Stimulated activated effector memory CD8-positive, alpha-beta T cell treated with anti-CD3 and anti-CD28 coated beads, Interleukin-12 subunit alpha, Interleukin-12 subunit beta, amount 100 ng/mL, for 72 hours (primary cell): ENCODE results near the gene TECR.

Source experiments
- ATAC-seq: fragments of 150-1000 bp; cut with Tn5 transposase; 2 replicates; pipeline ENCODE4 v1.10.0; 2021
- DNase-seq, 2 donors: peaks; one replicate each; pipeline ENCODE4 v3.0.0; 2021 to 2022; ENCODE audit warnings: low spot score in 2 of 2
- H3K27ac Mint-ChIP-seq: one replicate; pipeline ENCODE4 v1.8.0; 2022; ENCODE audit warnings: mild to moderate bottlenecking, mixed read lengths
- H3K36me3 Mint-ChIP-seq: one replicate; pipeline ENCODE4 v1.8.0; 2022; ENCODE audit warnings: mild to moderate bottlenecking, mixed read lengths
- H3K4me1 Mint-ChIP-seq: one replicate; pipeline ENCODE4 v1.8.0; 2022; ENCODE audit warnings: mixed read lengths
- H3K4me3 Mint-ChIP-seq: one replicate; pipeline ENCODE4 v1.8.0; 2022; ENCODE audit warnings: mild to moderate bottlenecking, mixed read lengths
- H3K9me3 Mint-ChIP-seq: one replicate; pipeline ENCODE4 v1.8.0; 2022; ENCODE audit warnings: mixed read lengths

The TECR gene, protein sequence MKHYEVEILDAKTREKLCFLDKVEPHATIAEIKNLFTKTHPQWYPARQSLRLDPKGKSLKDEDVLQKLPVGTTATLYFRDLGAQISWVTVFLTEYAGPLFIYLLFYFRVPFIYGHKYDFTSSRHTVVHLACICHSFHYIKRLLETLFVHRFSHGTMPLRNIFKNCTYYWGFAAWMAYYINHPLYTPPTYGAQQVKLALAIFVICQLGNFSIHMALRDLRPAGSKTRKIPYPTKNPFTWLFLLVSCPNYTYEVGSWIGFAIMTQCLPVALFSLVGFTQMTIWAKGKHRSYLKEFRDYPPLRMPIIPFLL

DNA sequence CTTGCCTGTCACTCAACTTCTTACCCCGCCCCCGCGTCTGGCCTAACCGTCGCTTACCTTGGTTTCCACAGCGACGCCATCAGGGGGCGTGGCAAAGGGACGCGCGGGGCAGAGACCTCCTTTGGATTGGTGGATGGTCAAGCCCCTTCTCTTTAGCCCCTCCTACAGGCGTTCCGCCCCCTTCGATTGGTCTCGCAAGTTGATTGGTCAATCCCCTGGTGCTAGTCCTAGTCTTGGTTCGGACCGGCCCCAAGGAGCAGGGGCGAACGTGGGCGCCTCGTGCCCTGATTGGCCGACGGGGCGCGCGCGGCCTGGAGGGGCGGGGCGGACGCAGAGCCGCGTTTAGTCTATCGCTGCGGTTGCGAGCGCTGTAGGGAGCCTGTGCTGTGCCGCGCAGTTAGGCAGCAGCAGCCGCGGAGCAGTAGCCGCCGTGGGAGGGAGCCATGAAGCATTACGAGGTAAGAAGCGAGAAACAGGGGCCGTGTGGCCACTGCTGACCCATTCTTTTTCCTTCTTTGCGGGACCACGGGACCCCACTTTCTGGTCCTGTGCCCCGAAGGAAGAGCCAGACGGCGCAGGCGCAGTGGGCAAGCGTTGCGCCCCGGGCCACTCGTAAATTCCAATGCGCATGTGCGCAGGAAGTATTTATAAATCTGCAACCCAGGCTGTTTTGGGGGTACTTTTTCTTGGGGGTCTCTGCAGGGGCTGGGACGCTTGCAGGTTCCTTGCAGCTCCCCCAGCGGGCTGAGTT is at the start of gene TECR:
TECR (plus strand) TSS at position 341 of the 751 bp plus-strand sequence; CDS start at position 444, 103 bp downstream.
- Mint-ChIP-seq H3K4me1 (peaks cover 7% of the 10 kb centered on the region), H3K36me3 (peaks cover 29% of the 10 kb centered on the region), H3K27ac (peak within 1 kb of the TSS; percentile 94), H3K4me3 (peak within 1 kb of the TSS; percentile 93), H3K9me3 (no peaks in the 10 kb centered on the region)
- ATAC-seq (peak; percentile 97), DNase-seq (peak; percentile 99 to 100)

DNA sequence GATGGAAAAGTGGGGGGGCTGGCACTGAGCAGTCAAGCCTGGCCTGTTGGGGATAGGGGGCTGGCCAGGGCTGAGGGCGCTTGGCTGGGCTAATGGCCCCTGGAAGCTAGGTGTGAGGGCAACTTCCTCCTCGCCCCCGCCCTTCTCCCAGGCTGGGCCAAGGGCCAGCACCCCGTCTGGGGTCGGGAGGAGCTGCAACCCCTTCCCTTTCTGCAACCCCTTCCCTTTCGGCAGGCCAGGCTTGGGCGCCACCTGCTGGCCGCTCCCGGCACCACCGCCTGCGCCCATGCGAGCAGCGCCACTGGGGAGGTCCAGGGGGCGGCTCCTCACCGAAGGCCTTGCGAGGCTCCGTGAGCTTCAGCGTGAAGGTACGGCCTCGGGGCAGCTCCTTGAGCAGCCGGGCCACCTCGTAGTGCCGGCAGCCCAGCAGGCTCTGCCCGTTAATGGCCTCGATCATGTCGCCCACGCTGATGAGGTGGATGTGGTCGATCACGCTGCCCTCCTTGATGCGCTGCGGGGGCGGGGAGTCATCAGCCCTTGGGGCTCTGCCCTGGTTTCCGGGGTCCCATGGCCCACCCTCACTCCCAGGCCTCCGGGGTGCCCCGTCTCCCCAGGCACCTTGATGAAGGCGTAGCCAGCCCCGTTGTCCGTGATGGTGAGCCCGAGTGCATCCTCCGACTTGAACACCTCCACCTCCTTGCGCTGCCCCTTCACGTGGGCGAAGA is 49.3 kb upstream of the TECR start:
- Mint-ChIP-seq H3K36me3 (peaks cover 6% of the 10 kb centered on the region), H3K27ac (peak overlapping the region; percentile 80), H3K4me1 (peaks cover 35% of the 10 kb centered on the region), H3K9me3 (no peaks in the 10 kb centered on the region), H3K4me3 (peak overlapping the region; percentile 64)
- DNase-seq (peak; percentile 93 to 94), ATAC-seq (peak; percentile 79)

DNA sequence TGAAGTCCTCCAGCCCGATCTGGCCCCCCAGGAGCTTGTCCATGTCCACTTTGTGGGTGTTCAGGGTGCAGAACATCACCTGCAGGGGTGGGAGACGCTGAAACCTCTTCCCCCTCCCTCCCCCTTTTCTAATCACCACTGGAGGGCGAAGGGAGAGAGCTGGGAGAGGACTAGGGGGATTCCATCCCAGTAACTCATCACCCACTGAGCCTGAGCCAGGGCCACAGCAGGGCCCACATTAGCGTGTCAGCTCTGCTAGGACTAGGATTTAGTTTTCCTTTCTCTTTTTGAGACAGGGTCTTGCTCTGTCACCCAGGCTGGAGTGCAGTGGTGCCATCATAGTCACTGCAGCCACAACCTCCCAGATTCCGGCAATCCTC is 48.7 kb upstream of the TECR start:
- ATAC-seq: peak; percentile 55
- H3K4me1 Mint-ChIP-seq: peaks cover 29% of the 10 kb centered on the region
- no peaks in the 10 kb centered on the region for H3K9me3 Mint-ChIP-seq
- H3K4me3 Mint-ChIP-seq: peak overlapping the region; percentile 64
- no peak for DNase-seq
- peaks cover 6% of the 10 kb centered on the region for H3K36me3 Mint-ChIP-seq
- peak overlapping the region; percentile 80 for H3K27ac Mint-ChIP-seq

DNA sequence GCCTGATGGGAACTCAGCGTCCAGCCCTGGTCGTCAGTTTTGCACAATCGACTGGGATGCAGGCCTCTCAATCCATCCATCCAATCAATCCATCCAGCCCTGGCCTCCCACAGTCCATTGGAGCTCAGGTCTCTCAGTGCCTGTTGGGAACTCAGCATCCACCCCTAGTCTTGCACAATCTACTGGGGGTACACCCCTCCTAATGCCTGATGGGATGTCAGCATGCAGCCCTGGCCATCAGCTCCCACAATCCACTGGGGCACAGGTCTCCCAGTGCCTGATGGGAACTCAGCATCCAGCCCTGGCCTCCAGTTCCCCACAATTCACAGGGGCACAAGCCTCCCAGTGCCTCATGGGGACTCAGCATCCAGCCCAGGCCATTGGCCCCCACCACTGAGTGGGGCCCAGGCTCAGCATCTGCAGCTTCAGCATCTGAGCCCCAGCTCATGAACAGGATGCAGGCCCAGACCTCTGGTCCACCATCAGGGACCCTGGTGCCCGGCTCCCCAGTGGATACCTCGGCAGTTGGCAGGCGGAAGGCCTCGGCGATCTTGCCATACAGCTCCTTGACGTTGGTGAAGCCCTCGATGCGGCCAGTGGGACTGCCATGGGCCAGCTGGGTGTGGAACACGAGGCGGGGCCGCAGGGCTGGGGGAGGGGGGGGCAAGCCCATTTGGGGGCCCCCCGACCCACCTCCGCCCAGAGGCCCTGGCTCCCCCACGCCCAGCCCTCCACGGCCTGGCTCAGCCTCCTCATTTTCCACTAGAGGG is 47.0 kb upstream of the TECR start:
- H3K36me3 Mint-ChIP-seq: peaks cover 14% of the 10 kb centered on the region
- no peak overlapping the region for H3K4me3 Mint-ChIP-seq
- no peak overlapping the region for H3K27ac Mint-ChIP-seq
- DNase-seq (no peak), ATAC-seq (no peak)
- H3K9me3 Mint-ChIP-seq: no peaks in the 10 kb centered on the region
- H3K4me1 Mint-ChIP-seq: peaks cover 21% of the 10 kb centered on the region

DNA sequence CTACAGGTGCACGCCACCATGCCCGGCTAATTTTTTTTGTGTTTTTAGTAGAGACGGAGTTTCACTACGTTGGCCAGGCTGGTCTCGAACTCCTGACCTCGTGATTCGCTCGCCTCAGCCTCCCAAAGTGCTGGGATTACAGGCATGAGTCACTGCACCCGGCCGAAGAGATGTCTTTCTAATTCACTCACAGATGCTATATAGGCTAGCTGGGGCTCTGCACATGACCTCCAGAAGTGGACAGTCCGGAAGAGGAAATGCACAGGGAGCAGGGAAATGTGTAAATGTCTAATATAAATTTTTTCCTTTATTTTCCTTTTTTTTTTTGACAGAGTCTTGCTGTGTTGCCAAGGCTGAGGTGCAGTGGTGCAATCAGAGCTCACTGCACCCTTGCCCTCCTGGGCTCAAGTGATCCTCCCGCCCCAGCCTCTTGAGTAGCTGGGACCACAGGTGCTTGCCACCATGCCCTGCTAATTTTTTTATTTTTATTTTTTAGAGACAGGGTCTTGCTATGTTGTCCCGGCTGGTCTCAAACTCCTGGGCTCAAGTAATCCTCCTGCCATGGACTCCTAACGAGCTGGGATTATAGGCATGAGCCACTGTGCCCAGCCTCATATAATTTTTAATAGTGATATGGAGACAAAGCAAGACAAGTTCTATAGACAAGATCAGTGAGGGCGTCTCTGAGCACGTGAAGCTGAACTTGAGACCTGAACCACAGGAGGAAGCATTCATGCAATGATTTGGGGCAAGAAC is 41.8 kb upstream of the TECR start:
- Mint-ChIP-seq H3K36me3 (peaks cover 37% of the 10 kb centered on the region), H3K4me1 (peaks cover 7% of the 10 kb centered on the region), H3K9me3 (no peaks in the 10 kb centered on the region), H3K4me3 (no peak overlapping the region), H3K27ac (no peak overlapping the region)
- ATAC-seq: no peak
- no peak for DNase-seq

DNA sequence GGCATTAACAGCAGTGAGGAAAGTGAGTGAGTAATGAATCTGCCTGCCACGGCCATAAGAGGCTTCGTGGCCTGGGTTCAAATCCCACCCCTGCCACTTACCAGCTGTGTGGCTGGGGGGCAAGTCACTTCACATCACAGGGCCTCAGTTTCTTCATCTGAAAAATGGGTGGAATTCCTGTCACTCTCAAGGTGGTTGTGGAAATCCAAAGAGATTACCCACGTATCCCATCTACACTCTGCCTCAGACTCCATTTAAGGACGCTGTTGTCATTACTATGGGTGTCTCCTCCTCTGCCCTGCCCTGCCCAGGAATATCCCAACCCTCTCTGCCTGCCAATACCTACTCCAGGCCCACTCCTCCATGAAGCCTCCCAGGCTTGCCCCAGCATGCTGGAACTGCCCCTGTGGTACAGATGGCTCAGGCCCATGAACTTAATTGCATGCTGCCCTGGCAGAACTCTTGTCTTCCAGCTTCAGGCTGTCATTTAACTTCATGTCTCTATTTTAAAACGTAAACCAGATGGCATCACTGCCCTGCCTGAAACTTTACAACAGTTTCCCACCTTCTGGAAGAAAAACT is 36.5 kb upstream of the TECR start:
- ATAC-seq (no peak), DNase-seq (no peak)
- Mint-ChIP-seq H3K9me3 (no peaks in the 10 kb centered on the region), H3K36me3 (peaks cover 29% of the 10 kb centered on the region), H3K27ac (peak overlapping the region; percentile 51), H3K4me3 (no peak overlapping the region), H3K4me1 (peaks cover 18% of the 10 kb centered on the region)

DNA sequence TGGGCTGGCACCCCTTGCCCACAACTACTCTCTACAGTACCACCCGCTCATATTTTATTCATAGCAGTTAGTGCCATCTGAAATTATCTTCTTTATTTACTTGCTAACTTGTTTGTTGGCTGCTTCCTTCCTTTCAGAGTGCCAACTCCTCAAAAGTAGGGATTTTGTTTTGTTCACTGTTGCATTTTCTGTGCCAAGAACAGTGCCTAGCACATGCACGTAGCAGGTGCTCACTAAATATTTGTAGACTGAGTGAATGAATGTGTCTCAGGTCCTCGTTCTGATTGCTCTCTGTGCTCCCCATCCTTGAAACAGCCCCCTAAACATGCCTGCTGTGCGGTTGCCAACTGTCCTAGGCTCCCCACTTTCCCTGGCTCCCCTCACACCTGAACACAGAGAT is 35.0 kb upstream of the TECR start:
- ATAC-seq: no peak
- DNase-seq: no peak
- no peaks in the 10 kb centered on the region for H3K9me3 Mint-ChIP-seq
- H3K27ac Mint-ChIP-seq: peak overlapping the region; percentile 76
- H3K36me3 Mint-ChIP-seq: peaks cover 20% of the 10 kb centered on the region
- H3K4me3 Mint-ChIP-seq: peak overlapping the region; percentile 72
- H3K4me1 Mint-ChIP-seq: peaks cover 18% of the 10 kb centered on the region

DNA sequence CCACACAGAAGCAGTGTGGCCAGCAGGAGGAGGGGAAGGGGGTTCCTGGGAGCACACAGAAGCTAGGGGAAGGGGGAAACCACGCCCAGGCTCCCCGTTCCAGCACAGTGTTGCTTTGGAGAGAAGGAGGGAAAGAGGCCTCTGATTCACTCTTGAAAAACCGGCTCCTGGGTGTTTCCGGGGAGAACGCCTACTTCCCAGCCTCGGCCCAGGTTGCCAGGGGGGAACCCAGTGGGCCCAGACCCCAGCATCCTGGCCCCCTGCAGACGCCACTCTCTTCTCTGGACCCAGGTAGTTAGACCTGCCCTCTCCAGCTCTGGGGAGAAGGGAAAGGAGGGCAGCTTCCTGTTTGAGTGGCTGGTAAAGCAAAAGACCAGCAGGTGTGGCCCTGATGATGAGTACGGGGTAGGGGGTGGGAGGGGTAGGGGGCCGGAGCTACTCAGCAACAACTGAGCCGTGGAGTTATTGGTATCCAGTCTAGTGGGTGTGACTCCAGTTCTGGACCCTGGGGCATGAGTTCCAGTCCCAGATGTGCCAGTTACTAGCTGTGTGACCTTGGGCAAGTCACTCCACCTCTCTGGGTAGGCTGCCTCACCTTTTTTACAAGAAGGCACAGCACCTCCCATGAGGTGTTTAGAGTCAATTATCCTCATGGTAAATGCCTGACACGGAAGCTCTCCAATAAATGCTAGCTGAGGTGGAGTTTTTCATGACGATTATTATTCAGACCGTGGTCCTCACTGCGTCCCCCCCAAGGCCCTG is 34.3 kb upstream of the TECR start:
- Mint-ChIP-seq H3K4me1 (peaks cover 18% of the 10 kb centered on the region), H3K36me3 (peaks cover 13% of the 10 kb centered on the region), H3K4me3 (peak overlapping the region; percentile 72), H3K9me3 (no peaks in the 10 kb centered on the region), H3K27ac (peak overlapping the region; percentile 76)
- ATAC-seq: peak; percentile 14
- DNase-seq: no peak

DNA sequence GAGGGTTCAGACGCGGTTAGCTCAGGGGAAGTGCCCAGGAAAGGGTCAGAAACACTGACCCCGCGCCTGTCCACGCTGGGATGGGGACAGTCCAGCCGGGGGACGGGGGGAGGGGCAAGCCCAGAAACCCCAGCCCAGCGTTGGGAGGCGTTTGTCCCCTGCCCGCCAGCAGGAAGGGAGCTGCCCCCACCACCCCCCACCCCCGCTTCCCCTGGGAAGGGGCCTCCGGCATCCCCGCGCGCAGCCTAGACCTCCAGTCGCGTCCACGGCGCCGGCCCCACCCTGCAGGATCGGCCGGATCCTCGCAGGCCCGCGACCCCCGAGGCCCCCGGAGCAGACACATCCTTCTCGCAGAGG is 33.7 kb upstream of the TECR start:
- Mint-ChIP-seq H3K4me3 (peak overlapping the region; percentile 72), H3K36me3 (peaks cover 8% of the 10 kb centered on the region), H3K4me1 (peaks cover 18% of the 10 kb centered on the region), H3K27ac (peak overlapping the region; percentile 76), H3K9me3 (no peaks in the 10 kb centered on the region)
- ATAC-seq (no peak), DNase-seq (no peak)

DNA sequence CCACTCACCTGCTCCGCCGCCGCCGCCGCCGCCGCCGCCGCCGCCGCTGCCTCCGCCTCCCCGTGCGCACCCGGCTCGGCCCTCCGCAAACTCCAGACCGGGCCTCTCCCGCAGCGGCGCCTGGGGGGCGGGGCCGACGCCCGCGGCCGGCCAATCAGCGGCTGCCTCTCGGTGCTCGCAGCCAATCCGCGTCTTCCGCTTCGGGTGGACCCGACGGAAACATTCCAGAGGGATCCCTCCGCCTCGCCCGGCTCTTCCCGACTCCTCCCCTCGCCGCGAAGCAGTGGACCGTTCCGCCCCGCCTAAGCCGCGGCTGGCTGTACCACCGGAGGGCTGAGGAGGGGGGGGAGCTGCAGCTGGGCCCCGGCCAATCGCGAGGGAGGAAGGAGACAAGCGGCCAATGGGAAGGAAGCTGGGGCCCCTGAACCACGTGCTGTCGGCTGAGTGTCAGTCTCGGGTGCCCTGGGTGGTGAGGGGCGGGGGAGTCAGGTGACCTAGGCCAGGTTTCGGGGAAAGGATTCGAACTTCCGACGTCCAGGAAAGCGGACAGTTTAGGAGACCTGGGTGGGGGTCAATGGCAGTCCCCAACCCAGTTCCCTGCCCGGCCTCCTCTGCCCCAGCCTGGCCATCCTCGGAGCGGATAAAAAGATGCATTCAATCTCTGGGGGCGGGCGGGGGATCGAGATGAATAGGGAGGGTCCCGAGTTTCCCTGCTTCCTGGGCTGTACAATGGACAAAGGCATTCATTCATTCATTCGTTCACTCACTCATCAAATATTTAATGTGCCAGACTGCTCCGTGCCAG is 33.2 kb upstream of the TECR start, which contains the start of gene GIPC1:
GIPC1 (minus strand) TSS at position 99 of the 805 bp plus-strand sequence. CDS start 13,151 bp downstream, outside the sequence.
- Mint-ChIP-seq H3K4me1 (peaks cover 18% of the 10 kb centered on the region), H3K9me3 (no peaks in the 10 kb centered on the region), H3K27ac (peak within 1 kb of the TSS; percentile 76), H3K4me3 (peak within 1 kb of the TSS; percentile 72), H3K36me3 (peaks cover 6% of the 10 kb centered on the region)
- DNase-seq (peak; percentile 90 to 92), ATAC-seq (peak; percentile 93)

DNA sequence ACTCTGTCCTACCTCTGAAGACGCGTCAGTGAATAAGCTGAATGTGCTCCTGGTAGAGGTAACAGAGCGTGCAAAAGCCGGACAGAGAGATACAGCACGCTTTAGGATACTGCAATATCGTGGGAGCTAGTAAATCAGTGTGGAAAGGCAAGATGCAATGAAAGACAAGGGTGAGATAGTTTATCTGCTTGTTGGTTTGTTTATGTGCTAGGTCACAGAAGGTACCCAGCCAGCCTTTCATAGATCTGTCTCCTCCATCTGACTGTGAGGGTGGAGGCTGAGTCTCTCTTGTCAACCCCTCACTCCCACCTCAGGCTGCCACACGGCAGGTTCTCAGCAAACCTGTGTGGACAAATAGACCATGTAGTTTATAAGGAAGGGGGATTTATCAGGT is 32.6 kb upstream of the TECR start:
- no peak overlapping the region for H3K27ac Mint-ChIP-seq
- peak overlapping the region; percentile 72 for H3K4me3 Mint-ChIP-seq
- ATAC-seq: no peak
- peaks cover 18% of the 10 kb centered on the region for H3K4me1 Mint-ChIP-seq
- no peak for DNase-seq
- H3K9me3 Mint-ChIP-seq: no peaks in the 10 kb centered on the region
- H3K36me3 Mint-ChIP-seq: peaks cover under 1% of the 10 kb centered on the region

DNA sequence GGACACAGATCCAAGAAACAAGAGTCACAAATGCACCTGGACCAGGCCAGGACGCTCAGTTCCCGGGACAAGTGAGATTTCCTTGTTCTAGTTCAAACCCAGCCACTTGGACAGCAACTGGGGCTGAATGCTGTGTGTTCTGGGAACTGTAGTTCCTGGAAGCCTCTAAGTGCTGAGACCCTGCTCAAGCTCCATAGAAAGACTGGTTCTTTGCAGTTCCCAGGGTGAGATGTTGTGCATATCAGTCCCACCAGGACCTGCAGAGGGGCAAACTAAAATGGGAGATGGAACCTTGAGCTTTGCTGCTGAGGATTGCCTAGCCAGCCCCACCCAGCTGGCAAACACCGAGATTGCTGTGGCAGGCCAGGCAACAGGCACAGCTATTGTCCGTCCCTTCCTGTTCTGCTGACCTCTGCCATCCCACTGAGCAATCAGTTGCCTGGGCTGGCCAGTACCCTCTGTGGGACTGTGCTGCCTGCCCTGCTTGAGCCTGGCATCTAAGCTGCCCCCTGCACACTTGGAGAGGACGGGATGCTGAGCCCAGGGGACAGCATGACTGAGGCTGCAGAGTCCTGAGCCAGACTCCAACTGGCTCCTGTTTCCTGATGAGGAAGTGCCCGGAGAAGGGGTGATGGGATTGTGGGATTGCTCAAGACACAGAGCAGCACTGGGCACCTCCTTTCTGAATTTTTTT is 32.0 kb upstream of the TECR start:
- ATAC-seq (no peak), DNase-seq (no peak)
- Mint-ChIP-seq H3K9me3 (no peaks in the 10 kb centered on the region), H3K27ac (no peak overlapping the region), H3K4me3 (peak overlapping the region; percentile 72), H3K36me3 (no peaks in the 10 kb centered on the region), H3K4me1 (peaks cover 18% of the 10 kb centered on the region)
